Neural crest cell (in vitro differentiated cells): Measurements from ENCODE around the gene KCNQ1OT1. TPM values are rescaled to one million over a fixed set of nuclear protein-coding genes. Genes with fewer than 3 reads are reported as not detected.

Experiments
- DNase-seq: peaks from one replicate; pipeline ENCODE4 v3.0.0; 2021; ENCODE audit warnings: low read depth, mixed read lengths, low spot score
- H3K27ac Mint-ChIP-seq: one replicate; pipeline ENCODE4 v1.8.0; 2021; ENCODE audit warnings: mild to moderate bottlenecking, mixed read lengths; ENCODE audit not compliant: unreplicated experiment
- H3K27me3 Mint-ChIP-seq: 2 replicates; pipeline ENCODE4 v1.8.0; 2021; ENCODE audit warnings: low read depth, mild to moderate bottlenecking, mixed read lengths
- H3K36me3 Mint-ChIP-seq: 2 replicates; pipeline ENCODE4 v1.8.0; 2021; ENCODE audit warnings: low read depth, mild to moderate bottlenecking, mixed read lengths
- H3K4me1 Mint-ChIP-seq: 2 replicates; pipeline ENCODE4 v1.8.0; 2021; ENCODE audit warnings: mixed read lengths
- H3K4me3 Mint-ChIP-seq: one replicate; pipeline ENCODE4 v1.8.0; 2021; ENCODE audit warnings: mild to moderate bottlenecking, mixed read lengths
- H3K9me3 Mint-ChIP-seq: 2 replicates; pipeline ENCODE4 v1.8.0; 2021; ENCODE audit warnings: mixed read lengths
- CTCF ChIP-seq: fragments of 200-600 bp; sonication (generic); conservative IDR thresholded peaks from 2 replicates; pipeline ENCODE4 v1.5.0; 2021; ENCODE audit warnings: antibody characterized with exemption, mild to moderate bottlenecking
- total RNA-seq: library from RNA; stranded (reverse); gene quantifications from 2 replicates; pipeline ENCODE4 v1.2.1, GENCODE V29; 2021

Gene KCNQ1OT1
- total RNA-seq, 1 donor from 2014 or later: 2.3 TPM

DNA sequence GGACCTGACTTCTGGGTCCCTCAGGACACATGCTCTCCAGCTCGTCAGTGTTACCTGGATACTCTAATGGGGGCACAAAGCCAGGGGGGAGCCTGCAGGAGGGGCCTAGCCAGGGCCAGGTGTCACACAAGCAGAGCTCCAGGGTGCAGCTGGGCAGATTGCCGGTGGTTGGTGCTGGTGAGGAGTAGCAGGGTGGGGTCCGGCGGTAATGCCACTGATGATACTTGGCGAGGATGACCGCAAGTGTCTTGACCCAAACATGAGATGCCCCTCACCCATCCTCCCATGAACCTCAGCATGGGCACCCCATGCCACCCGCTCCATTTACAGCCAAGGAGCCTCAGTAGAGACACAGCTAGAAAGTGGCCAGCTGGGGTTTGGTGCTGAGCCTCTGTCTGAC is 15.1 kb upstream of the KCNQ1OT1 start:
- H3K27ac Mint-ChIP-seq: peak overlapping the region; percentile 19
- peaks cover 8% of the 10 kb centered on the region for H3K9me3 Mint-ChIP-seq
- H3K27me3 Mint-ChIP-seq: peaks cover 39% of the 10 kb centered on the region

GRCh38 chr11:2714463-2714800 is 14.6 kb upstream of the KCNQ1OT1 start:
- Mint-ChIP-seq H3K4me1 (peaks cover 6% of the 10 kb centered on the region), H3K27ac (no peak overlapping the region), H3K9me3 (peaks cover 10% of the 10 kb centered on the region), H3K36me3 (no peaks in the 10 kb centered on the region), H3K27me3 (peaks cover 35% of the 10 kb centered on the region), H3K4me3 (no peak overlapping the region)
- no peak for DNase-seq
- TF ChIP-seq CTCF: no peak

More for the DNA sequence above, 15.1 kb upstream of the KCNQ1OT1 start:
- Mint-ChIP-seq H3K4me3 (no peak overlapping the region), H3K4me1 (peaks cover 9% of the 10 kb centered on the region), H3K36me3 (no peaks in the 10 kb centered on the region)
- no peak for DNase-seq
- TF ChIP-seq CTCF: no peak

DNA sequence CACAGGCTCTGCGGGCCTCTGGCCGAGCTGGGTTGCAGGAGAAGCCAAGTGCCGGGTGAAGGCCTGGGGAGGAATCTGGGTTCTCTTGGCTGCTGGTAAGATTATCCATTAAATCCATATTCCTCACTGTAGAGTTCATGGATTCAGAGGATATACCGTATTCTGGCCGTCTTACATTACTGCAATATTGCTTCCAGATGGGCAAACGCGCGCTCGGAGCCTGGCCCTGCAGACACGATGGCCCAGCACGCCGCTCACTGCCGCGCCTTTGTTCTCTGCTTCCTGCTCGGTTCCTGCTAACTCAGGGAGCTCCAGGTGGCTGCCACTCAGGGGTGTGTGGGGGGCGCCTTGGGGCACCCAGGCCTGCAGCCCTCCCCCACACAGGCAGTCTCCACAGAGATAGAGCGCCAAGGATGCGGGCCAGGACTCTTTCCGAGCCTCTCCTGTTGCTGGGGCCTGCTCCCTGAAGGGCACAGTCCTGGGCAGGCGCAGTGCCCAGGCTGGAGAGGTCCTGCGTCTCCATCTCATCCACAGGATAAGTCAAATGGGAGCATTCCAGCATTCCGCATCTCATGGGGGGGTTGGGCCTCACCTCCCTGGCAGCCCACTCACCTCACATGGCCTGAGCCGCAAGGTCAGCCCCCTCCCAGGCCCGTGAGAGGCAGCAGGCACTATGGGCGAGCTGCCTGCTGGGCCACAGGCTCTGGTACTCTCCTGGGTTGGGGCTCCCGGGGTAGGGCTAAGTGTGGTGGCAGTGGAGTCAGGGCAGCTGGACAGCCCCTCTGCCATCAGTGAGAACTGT is 14.1 kb upstream of the KCNQ1OT1 start:
- no peak overlapping the region for H3K4me3 Mint-ChIP-seq
- H3K4me1 Mint-ChIP-seq: peaks cover under 1% of the 10 kb centered on the region
- peaks cover 10% of the 10 kb centered on the region for H3K9me3 Mint-ChIP-seq
- H3K36me3 Mint-ChIP-seq: no peaks in the 10 kb centered on the region
- H3K27me3 Mint-ChIP-seq: peaks cover 29% of the 10 kb centered on the region
- no peak for DNase-seq
- H3K27ac Mint-ChIP-seq: no peak overlapping the region
- no peak for TF ChIP-seq CTCF

DNA sequence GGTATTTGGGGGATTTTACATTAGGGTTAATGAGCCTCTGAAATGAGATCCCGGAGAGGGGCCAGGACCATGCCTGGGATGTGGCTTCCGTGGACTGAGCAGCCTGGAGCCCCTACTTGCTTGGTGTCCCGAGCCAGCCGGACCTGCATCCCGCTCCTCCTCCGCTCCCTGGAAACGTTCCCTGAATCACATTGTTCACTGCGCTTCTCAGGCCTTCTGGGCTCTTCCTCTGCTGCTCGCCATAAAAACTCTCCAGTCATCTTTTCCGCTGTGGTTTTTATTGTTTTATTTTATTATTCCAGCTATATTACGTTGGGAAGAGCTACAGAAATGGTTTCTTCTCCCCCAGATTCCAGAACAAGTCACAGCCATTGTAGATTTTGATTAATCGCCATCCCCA is 13.3 kb upstream of the KCNQ1OT1 start:
- H3K4me1 Mint-ChIP-seq: no peaks in the 10 kb centered on the region
- no peak overlapping the region for H3K27ac Mint-ChIP-seq
- DNase-seq: no peak
- H3K36me3 Mint-ChIP-seq: no peaks in the 10 kb centered on the region
- no peak overlapping the region for H3K4me3 Mint-ChIP-seq
- peaks cover 23% of the 10 kb centered on the region for H3K27me3 Mint-ChIP-seq
- no peak for TF ChIP-seq CTCF
- peaks cover 10% of the 10 kb centered on the region for H3K9me3 Mint-ChIP-seq

DNA sequence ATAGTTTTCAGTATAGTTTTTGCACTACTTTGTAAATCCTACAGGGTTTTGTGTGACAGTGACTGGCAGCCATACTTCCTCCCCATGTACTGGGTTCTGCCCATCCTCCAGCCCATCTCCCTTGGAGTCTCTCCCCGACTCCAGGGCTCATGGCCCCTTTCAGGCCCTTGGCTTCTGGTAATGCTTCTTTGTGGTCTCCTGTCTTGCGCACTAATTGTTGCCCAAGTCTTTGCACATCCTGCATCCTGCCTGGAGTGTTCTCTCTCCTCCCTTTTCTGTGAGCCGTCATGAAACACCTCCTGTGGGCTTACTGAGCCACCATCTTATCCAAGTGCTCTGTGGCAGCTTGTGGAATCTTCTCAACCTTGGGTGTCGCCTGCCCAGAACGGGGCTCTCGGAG is 11.4 kb upstream of the KCNQ1OT1 start:
- no peaks in the 10 kb centered on the region for H3K36me3 Mint-ChIP-seq
- peaks cover 12% of the 10 kb centered on the region for H3K27me3 Mint-ChIP-seq
- peaks cover 10% of the 10 kb centered on the region for H3K9me3 Mint-ChIP-seq
- no peak for TF ChIP-seq CTCF
- H3K27ac Mint-ChIP-seq: no peak overlapping the region
- no peak overlapping the region for H3K4me3 Mint-ChIP-seq
- H3K4me1 Mint-ChIP-seq: no peaks in the 10 kb centered on the region
- DNase-seq: no peak
